ENCODE data around the gene ASCC3.

The ASCC3 gene

GRCh38 chr6:100915876-100916275, 34.7 kb upstream of the ASCC3 start:
- TF ChIP-seq CTCF (IDR thresholded peaks at IDR 0.05; ENCODE audit: low read depth, low read length), result no peak
- H3K4me3 ChIP-seq (replicated peaks in 1 of 2; ENCODE audit: low read depth in 2 of 2, low read length in 2 of 2), result no peak overlapping the region
- no peak for DNase-seq (ENCODE audit: low read depth in 2 of 2)

GRCh38 chr6:100913400-100914276, 32.5 kb upstream of the ASCC3 start:
- H3K4me3 ChIP-seq (replicated peaks in 1 of 2; ENCODE audit: low read depth in 2 of 2, low read length in 2 of 2), result no peak overlapping the region
- no peak for TF ChIP-seq CTCF (IDR thresholded peaks at IDR 0.05; ENCODE audit: low read depth, low read length)
- DNase-seq (ENCODE audit: low read depth in 2 of 2), result no peak

GRCh38 chr6:100906325-100906724, 25.2 kb upstream of the ASCC3 start:
- no peak for DNase-seq (ENCODE audit: low read depth in 2 of 2)
- no peak for TF ChIP-seq CTCF (IDR thresholded peaks at IDR 0.05; ENCODE audit: low read depth, low read length)
- H3K4me3 ChIP-seq (replicated peaks in 1 of 2; ENCODE audit: low read depth in 2 of 2, low read length in 2 of 2), result no peak overlapping the region

GRCh38 chr6:100905067-100905466, 23.9 kb upstream of the ASCC3 start:
- no peak for TF ChIP-seq CTCF (IDR thresholded peaks at IDR 0.05; ENCODE audit: low read depth, low read length)
- DNase-seq (ENCODE audit: low read depth in 2 of 2), result no peak
- H3K4me3 ChIP-seq (replicated peaks in 1 of 2; ENCODE audit: low read depth in 2 of 2, low read length in 2 of 2), result no peak overlapping the region

- TF ChIP-seq CTCF (IDR thresholded peaks at IDR 0.05; ENCODE audit: low read depth, low read length), result no peak
- no peak overlapping the region for H3K4me3 ChIP-seq (replicated peaks in 1 of 2; ENCODE audit: low read depth in 2 of 2, low read length in 2 of 2)
- no peak for DNase-seq (ENCODE audit: low read depth in 2 of 2)
Observed at GRCh38 chr6:100904316-100904715, 23.2 kb upstream of the ASCC3 start.

- no peak overlapping the region for H3K4me3 ChIP-seq (replicated peaks in 1 of 2; ENCODE audit: low read depth in 2 of 2, low read length in 2 of 2)
- DNase-seq (ENCODE audit: low read depth in 2 of 2), result no peak
- TF ChIP-seq CTCF (IDR thresholded peaks at IDR 0.05; ENCODE audit: low read depth, low read length), result no peak
Observed at GRCh38 chr6:100901582-100901981, 20.5 kb upstream of the ASCC3 start.

Measured in cardiac fibroblast (primary cell).